Measurements from ENCODE around the gene ABCC9.
"Not testable (repeated sequence)": the region's sequence is repeated elsewhere in the genome, so short reads cannot be mapped to it uniquely, and the experiment has no call there.

The ABCC9 gene

DNA sequence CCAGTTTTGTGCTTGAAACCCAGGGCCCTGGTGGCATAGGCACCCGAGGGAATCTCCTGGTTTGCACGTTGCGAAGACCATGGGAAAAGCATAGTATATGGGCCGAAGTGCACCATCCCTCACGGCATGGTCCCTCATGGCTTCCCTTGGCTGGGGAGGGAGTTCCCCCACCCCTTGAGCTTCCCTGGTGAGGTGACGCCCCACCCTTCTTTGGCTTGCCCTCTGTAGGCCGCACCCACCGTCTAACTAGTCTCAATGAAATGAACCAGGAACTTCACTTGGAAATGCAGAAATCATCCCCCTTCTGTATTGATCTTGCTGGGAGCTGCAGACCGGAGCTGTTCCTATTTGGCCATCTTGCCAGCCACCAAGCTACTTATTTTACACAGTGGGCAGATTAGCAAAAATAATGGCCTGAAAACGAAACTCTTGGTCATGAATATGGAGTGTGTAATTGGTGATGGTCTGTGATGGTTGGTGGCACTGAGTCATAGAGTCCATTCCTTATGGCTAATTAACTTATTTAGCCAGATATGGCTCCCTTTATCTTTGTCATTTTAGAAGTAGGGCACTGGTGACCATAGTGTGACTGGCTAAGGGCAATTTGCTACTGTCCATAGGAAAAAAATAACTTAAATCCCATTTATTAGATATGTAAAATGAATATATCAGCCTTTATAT, 145.4 kb downstream of the ABCC9 start:
- DNase-seq (ENCODE audit: low spot score) = no peak

GRCh38 chr12:21794807-21795595, 146.2 kb downstream of the ABCC9 start:
- not testable (repeated sequence) for DNase-seq (ENCODE audit: low spot score)

More for the DNA sequence above, 145.4 kb downstream of the ABCC9 start:
- TF ChIP-seq CTCF (IDR thresholded peaks at IDR 0.05; ENCODE audit: extremely low read depth, missing control alignments) = no peak

DNA sequence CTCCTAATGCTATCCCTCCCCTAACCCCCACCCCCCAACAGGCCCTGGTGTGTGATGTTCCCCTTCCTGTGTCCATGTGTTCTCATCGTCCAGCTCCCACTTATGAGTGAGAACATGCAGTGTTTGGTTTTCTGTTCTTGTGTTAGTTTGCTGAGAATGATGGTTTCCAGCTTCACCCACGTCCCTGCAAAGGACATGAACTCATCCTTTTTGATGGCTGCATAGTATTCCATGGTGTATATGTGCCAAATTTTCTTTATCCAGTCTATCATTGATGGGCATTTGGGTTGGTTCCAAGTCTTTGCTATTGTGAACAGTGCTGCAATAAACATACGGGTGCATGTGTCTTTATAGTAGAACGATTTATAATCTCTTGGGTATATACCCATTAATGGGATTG, 151.5 kb downstream of the ABCC9 start:
- not testable (repeated sequence) for DNase-seq (ENCODE audit: low spot score)

DNA sequence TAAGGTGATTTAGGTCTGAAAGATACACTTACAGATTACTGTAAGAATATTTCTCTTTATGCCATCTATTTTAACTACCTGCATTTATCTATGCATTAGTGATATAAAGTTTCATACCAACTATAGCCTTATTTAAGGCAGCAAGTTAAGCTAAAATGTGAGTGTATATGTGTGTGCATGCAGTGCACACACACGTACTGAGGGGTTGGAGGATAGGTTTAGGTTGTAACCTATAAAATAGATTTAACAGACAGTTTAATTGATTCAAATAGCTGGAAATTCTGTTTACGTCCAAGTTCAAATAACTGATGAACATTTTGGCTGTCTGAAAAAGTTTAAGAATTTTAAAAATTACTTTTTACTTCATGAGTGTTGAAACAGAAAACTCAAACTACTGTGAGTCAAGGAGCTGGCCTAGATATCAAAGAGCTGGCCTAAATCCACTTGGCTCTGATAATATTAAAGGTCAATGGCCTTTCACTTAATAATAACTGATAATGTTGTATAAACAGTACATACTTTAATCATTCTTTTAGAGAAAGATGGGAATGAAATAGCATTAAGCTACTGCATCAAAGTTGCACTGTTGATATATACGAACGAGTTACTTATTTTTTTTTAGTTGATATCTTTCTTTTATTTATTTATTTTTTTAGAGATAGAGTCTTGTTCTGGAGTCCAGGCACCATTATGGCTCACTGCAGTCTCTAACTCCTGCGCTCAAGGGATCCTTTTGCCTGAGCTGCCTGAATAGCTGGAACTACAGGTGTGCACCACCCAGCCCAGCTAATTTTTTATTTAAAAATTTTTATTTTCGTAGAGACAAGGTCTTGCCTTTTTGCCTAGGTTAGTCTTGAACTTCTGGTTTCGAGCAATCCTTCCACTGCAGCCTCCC, 152.9 kb downstream of the ABCC9 start:
- no peak for DNase-seq (ENCODE audit: low spot score)
- TF ChIP-seq CTCF (IDR thresholded peaks at IDR 0.05; ENCODE audit: extremely low read depth, missing control alignments) = no peak

DNA sequence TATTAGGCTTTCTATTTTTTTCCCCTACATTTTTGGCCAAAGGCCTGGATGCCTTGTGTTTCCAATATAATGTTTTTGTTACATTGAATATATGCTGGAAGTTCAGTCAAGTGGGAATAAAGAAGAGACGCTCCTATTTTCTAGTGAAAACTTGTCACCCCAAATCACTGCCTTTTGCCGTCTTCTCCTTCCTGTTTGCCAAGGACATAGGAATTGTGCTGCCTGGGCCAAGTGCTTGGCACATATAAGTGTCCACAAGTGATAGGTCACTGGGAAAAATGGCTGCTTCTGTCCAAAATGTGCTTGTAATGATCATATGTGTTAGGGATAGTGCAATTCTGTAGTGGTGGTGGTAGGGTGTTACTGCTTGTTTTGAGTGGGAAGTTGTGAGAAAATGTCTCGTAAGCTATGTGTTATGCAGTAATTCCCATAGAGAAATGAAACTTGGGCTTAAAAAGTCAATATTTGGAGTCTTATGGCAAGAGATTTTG, 155.1 kb downstream of the ABCC9 start:
- no peak for TF ChIP-seq CTCF (IDR thresholded peaks at IDR 0.05; ENCODE audit: extremely low read depth, missing control alignments)
- no peak for DNase-seq (ENCODE audit: low spot score)

DNA sequence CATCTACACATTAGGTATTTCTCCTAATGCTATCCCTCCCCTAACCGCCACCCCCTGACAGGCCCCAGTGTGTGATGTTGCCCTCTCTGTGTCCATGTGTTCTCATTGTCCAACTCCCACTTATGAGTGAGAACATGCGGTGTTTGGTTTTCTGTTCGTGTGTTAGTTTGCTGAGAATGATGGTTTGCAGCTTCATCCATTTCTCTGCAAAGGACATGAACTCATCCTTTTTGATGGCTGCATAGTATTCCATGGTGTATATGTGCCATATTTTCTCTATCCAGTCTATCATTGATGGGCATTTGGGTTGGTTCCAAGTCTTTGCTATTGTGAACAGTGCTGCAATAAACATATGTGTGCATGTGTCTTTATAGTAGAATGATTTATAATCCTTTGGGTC, 158.5 kb downstream of the ABCC9 start:
- DNase-seq (ENCODE audit: low spot score) = not testable (repeated sequence)

- no peak for TF ChIP-seq CTCF (IDR thresholded peaks at IDR 0.05; ENCODE audit: extremely low read depth, missing control alignments)
- no peak for DNase-seq (ENCODE audit: low spot score)
Measured at GRCh38 chr12:21780786-21781185, 160.4 kb downstream of the ABCC9 start.

DNA sequence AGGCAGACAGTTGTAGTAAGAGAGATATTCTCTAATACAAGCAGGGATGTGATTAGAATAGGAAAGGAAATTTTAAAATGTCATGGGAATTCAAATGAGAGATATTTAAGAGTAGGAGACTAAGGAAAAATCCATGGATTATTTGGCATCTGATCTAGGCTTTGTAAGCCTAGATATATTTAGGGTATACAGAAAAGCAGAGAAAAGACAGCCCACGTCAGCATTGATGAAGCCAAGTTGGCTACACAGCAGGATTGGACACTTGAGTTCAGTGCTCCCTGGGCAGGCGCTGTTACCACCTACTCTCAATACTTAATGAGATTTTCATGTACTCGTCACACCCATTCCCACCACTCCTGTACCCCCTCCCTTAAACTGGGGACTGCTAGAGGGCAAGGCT, 165.1 kb downstream of the ABCC9 start:
- DNase-seq (ENCODE audit: low spot score) = no peak
- no peak for TF ChIP-seq CTCF (IDR thresholded peaks at IDR 0.05; ENCODE audit: extremely low read depth, missing control alignments)
